Spinal cord (tissue), 10 donors: ENCODE measurements around the gene PDE4B. TPM values are rescaled to one million over a fixed set of nuclear protein-coding genes. Genes with fewer than 3 reads are reported as not detected.

Experiments used
- DNase-seq, 6 donors: peaks; one replicate each; pipeline versions ENCODE4 v3.0.0 to v3.0.0-alpha.2; 2013 to 2015; ENCODE audit warnings: low spot score in 6 of 6, low read depth in 4 of 6
- H3K27ac ChIP-seq: one replicate; pipeline ENCODE4 v1.5.1; 2013; ENCODE audit warnings: low read depth, low read length, control low read depth
- H3K27me3 ChIP-seq: one replicate; pipeline ENCODE4 v1.6.1; 2013; ENCODE audit warnings: low read length; ENCODE audit not compliant: control insufficient read depth, insufficient read depth
- H3K36me3 ChIP-seq: one replicate; pipeline ENCODE4 v1.6.1; 2013; ENCODE audit warnings: low read length; ENCODE audit not compliant: control insufficient read depth, insufficient read depth
- H3K4me1 ChIP-seq: one replicate; pipeline ENCODE4 v1.6.1; 2013; ENCODE audit warnings: low read length; ENCODE audit not compliant: control insufficient read depth, insufficient read depth
- H3K4me3 ChIP-seq: one replicate; pipeline ENCODE4 v1.5.1; 2013; ENCODE audit warnings: low read depth, low read length, control low read depth
- H3K9me3 ChIP-seq: one replicate; pipeline ENCODE4 v1.6.1; 2013; ENCODE audit warnings: low read length; ENCODE audit not compliant: control insufficient read depth, insufficient read depth
- WGBS: methylation state at CpG from one replicate; pipeline ENCODE4 v1.1.5; 2013; ENCODE audit warnings: missing lambda C conversion rate; ENCODE audit not compliant: insufficient coverage; 5-methylcytosine and 5-hydroxymethylcytosine counted together
- polyA plus RNA-seq, 2 donors: library from polyadenylated mRNA; unstranded; fragments of 120-200 nt; gene quantifications; one replicate each; pipeline ENCODE4 v1.2.1, GENCODE V29; 2013; ENCODE audit not compliant: insufficient read length in 2 of 2
- total RNA-seq, 2 donors: library from RNA; depleted of rRNA in 1 of 2; stranded (reverse); fragments of 120-200 nt in 1 of 2; fragments of >200 nt in 1 of 2; gene quantifications; one replicate each; pipeline versions ENCODE4 v1.2.3 to v1.2.4, GENCODE V29; 2013 to 2014
- donor health status: healthy.

PDE4B gene
- total and polyA plus RNA-seq, 4 donors = 57.7 to 181 (median 90.7) TPM

DNA sequence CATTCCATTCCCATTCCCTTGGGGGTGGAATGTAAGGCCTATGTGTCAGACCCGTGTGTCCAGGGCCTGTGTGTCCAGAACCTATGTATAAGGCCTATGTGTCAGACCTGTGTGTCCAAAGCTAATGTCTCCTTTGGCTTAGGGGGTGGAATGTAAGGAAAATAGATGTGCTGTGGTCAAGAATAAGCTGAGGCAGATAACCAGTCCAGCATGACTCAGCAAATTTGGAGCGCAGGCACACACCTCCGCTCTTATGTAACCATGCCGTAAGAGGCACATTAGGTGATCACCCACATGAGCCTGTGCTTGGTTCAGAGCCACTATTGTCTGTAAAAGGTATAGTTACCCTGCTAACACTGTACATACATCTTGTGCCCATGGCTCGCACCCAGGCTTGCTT, 590.5 kb downstream of the PDE4B start:
- no peak overlapping the region for H3K27ac ChIP-seq
- no peaks in the 10 kb centered on the region for H3K36me3 ChIP-seq
- H3K9me3 ChIP-seq = no peaks in the 10 kb centered on the region
- no peaks in the 10 kb centered on the region for H3K4me1 ChIP-seq
- H3K27me3 ChIP-seq = no peaks in the 10 kb centered on the region
- no peak for DNase-seq
- 100% methylated on average over 4 of the region's 5 CpGs for WGBS
- no peak overlapping the region for H3K4me3 ChIP-seq

DNA sequence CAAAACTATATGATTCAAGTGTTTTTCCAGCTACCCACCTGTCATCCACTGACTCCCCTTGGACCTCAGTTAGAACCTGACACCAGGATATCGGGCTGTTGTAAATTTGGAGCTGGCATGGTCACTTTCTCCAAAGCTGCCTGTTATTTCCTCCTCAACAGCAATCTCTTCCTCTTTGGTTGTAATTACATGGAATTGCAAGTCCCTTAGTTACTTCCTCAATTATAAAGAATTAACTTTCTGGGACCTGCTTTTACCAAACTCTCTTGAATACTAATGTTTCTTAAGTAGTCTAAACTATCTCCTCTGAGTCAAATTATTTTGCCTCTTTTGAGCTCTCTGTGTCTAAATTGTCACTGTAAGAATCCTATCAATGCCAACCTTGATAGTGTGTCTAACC, 590.9 kb downstream of the PDE4B start:
- WGBS = no CpG with 5 or more reads among the region's 1 CpG
- no peaks in the 10 kb centered on the region for H3K4me1 ChIP-seq
- peak in 1 of 6 donors; percentile 62 for DNase-seq

DNA sequence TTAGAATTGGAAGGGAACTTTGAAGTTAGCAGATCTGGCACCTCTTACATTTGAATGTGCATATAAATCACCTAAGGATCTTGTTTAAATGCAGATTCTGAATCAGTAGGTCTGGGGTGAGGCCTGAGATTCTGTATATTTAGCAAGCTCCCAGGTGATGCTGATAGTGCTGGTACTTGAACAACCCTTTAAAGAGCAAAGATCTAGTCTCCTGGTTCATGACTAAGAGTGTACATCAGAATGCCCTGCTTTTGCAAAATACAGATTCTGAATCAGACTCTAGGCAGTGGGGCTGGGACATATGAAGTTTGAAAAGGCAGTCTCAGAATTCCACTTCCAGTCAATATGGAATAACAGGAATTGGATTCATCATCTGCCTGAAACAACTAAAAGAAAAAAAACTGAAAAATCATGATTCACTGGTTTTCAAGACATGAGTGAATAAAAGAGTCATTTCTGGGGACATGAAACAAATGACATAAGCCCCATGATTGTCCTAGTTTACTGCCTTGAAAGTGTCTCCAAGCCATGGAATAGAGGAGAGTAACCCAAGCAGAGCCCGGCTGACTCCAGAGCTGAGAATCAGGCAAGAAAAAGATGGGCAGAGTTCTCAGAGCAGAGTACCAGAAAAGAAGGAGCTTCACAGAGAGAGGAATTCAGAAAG, 591.7 kb downstream of the PDE4B start:
- H3K4me3 ChIP-seq = no peak overlapping the region
- H3K27ac ChIP-seq = no peak overlapping the region
- peaks cover under 1% of the 10 kb centered on the region for H3K9me3 ChIP-seq
- WGBS = no CpG with 5 or more reads among the region's 1 CpG
- H3K27me3 ChIP-seq = no peaks in the 10 kb centered on the region
- no peaks in the 10 kb centered on the region for H3K36me3 ChIP-seq
- H3K4me1 ChIP-seq = peaks cover under 1% of the 10 kb centered on the region
- no peak for DNase-seq

More for the DNA sequence above, 590.9 kb downstream of the PDE4B start:
- H3K36me3 ChIP-seq = no peaks in the 10 kb centered on the region
- no peak overlapping the region for H3K27ac ChIP-seq
- no peak overlapping the region for H3K4me3 ChIP-seq
- H3K27me3 ChIP-seq = no peaks in the 10 kb centered on the region
- no peaks in the 10 kb centered on the region for H3K9me3 ChIP-seq

DNA sequence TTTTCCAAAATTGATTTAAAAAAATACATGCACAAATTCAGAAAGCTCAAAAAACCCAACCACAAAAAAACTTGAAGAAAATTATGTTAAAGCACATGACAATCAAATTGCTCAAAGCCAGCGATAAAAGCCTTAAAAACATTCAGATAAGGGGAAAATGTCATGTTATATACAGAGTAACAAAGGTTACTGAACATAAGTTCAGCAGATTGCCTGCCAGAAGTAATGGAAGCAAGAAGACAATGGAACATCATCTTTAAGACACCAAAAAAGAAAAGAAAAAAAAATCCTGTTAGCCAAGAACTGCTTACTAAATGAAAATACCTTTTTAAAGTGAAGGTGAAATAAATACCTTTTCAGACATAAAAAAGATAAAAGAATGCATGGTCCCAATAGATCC, 594.0 kb downstream of the PDE4B start:
- Histone ChIP-seq H3K27me3 (no peaks in the 10 kb centered on the region), H3K4me3 (no peak overlapping the region), H3K9me3 (peaks cover 4% of the 10 kb centered on the region), H3K4me1 (peaks cover 3% of the 10 kb centered on the region), H3K36me3 (no peaks in the 10 kb centered on the region), H3K27ac (no peak overlapping the region)
- WGBS = no CpG with 5 or more reads among the region's 1 CpG
- DNase-seq = no peak

DNA sequence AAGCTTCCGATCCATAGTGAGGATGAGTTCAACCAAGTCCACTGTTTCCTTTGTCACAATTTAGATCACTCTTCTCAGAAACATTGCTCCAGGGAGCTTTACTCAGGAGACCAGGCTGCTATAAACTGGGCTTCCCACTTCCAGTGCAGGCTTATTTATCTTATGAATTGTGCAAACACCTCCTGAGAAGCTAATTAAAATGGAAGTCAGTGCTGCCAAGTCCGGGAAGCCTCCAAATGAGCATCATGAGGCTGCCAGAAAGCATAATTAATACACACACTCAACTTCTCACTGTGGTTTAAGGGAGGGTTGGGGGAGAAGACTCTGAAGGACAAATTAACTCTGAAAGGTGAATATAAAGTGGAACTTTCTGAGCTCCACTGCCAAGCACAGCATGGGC, 596.2 kb downstream of the PDE4B start:
- H3K9me3 ChIP-seq = peaks cover 4% of the 10 kb centered on the region
- peak in 4 of 6 donors; percentile 24 to 87 (median 57) for DNase-seq
- no peak overlapping the region for H3K4me3 ChIP-seq
- no peaks in the 10 kb centered on the region for H3K27me3 ChIP-seq
- no peaks in the 10 kb centered on the region for H3K36me3 ChIP-seq
- 40% methylated on average over 1 of the region's 2 CpGs for WGBS
- H3K27ac ChIP-seq = no peak overlapping the region
- H3K4me1 ChIP-seq = peaks cover 3% of the 10 kb centered on the region

DNA sequence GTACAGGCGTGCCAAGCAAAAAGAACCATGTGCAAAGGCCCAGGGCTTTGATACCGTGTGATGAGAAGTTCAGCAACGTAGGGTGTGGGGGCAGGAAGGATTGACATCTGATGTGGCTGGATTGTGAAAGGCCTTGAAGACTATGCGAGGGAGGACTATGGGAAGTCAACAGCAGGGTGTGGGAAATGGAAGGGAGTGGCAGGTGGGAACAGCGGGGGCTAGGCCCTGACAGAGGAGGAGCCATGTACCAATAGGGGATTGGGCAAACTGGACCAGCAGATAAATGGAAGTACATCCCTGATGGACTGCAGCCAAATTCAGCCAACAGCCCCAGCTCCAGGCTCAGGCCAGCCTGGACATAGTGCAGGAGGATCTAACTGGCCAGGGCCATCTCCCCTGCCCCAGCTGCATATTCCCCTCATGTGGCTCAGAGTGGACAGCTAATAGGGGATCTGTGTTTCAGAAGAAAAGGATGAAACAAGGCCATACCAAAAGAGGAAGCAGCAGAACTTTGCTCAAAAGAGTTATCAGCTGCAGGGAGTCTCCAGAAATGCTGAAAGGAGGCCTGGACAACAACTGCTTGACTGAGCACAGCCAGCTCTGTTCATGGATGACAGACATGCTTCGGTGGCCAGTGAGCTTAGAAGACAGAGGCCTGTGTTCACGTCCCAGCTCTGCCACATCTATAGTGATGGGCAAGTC, 601.0 kb downstream of the PDE4B start:
- WGBS = 94% methylated on average over 5 of the region's 7 CpGs
- Histone ChIP-seq H3K4me3 (no peak overlapping the region), H3K4me1 (peaks cover 3% of the 10 kb centered on the region), H3K27me3 (no peaks in the 10 kb centered on the region), H3K9me3 (peaks cover 4% of the 10 kb centered on the region), H3K27ac (no peak overlapping the region), H3K36me3 (no peaks in the 10 kb centered on the region)
- DNase-seq = no peak

DNA sequence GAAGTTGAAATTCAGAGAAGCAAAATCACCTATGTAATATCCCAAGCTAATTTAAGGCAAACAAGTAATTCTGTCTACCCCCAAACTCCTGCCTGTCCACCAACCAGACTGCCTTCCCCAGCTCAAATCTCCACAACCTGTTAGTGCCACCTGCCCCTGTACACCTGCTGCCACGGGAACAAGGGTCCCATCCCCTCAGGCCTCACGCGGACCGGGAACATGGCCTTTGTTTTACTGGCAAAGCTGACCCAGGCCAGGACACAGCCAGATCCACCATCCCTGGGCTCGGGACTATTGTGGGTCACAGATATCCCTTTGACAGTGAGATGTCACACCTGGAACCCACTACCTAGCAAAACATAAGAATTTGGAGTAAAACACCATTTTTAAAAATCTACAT, 601.9 kb downstream of the PDE4B start:
- H3K27me3 ChIP-seq = no peaks in the 10 kb centered on the region
- WGBS = 92% methylated on average over 5 of the region's 5 CpGs
- H3K36me3 ChIP-seq = no peaks in the 10 kb centered on the region
- peaks cover under 1% of the 10 kb centered on the region for H3K4me1 ChIP-seq
- H3K4me3 ChIP-seq = no peak overlapping the region
- H3K9me3 ChIP-seq = peaks cover 1% of the 10 kb centered on the region
- H3K27ac ChIP-seq = no peak overlapping the region
- no peak for DNase-seq

DNA sequence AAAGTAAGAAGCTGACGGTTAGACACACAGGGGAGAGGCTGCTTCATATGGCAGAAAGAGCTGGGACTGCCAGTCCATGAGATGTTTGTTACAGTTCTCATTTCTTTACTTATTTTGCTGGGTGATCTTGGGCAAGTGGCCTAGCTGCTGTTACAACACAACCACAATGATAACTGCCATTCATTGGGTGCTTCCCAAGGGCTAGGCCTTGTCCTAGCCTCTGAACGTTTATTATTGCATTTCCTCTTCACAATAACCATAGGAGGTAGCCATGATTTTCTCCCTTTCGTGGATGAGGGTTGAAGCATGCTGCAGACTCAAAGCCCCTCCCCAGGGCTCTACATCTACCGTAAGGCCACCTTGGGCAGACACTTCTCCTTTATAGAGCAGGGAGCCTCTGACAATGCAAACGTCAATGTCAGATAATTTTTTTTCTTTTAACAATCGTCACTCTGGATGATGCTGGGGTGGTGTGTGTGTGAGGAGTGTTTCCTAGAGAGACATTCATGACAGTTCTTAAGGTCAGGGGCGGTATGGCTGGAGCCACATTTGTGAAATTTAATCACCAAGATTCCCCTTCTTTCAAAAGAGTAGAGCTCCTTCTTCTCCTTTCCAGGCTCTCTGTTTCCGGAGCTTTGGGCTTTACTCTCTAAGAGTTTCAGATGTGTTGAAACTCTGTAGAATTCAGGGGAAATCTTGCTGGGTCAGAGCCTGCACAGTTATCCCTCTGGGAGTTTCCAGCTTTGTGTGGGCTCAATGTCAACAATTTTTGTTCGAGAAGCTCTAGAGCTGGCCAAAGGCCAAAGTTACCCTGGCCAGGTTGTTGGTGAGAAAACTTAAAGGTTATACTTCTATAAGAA, 602.7 kb downstream of the PDE4B start:
- Histone ChIP-seq H3K27ac (no peak overlapping the region), H3K4me1 (no peaks in the 10 kb centered on the region), H3K9me3 (no peaks in the 10 kb centered on the region), H3K36me3 (no peaks in the 10 kb centered on the region), H3K27me3 (no peaks in the 10 kb centered on the region), H3K4me3 (no peak overlapping the region)
- no peak for DNase-seq
- 71% methylated on average over 2 of the region's 9 CpGs for WGBS

DNA sequence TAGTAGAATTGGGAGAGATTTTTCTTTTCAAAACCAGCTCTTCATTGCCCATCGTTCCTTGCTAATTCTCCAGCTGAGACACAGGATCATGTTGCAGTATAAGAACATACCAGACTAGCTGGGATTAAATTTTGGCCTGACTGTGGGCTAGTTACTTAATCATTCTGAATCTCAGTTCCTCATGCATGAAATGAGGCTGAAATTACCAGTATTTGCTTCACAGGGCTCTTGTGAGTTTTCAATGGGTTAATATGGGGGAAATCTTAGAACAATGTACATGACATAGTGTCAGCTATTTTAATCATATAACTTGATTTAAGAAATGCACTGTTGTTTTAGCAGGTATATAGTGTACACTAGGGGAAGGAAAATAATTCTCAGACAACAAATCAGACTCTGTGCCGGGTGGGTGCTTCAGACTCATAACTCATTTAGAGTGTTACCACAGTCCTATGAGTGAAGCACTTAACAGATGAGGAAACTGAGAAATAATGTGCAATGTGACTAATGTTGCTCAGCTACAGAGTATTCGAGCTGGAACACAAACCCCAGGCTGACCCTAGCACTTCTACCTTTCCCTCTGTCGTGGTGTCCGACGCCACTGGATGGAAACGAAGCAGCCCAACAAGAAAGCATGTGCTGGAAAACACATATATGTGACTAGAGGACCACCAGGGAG, 603.7 kb downstream of the PDE4B start:
- no peak overlapping the region for H3K27ac ChIP-seq
- no peaks in the 10 kb centered on the region for H3K36me3 ChIP-seq
- 93% methylated on average over 3 of the region's 7 CpGs for WGBS
- no peaks in the 10 kb centered on the region for H3K9me3 ChIP-seq
- DNase-seq = no peak
- H3K4me1 ChIP-seq = no peaks in the 10 kb centered on the region
- no peaks in the 10 kb centered on the region for H3K27me3 ChIP-seq
- no peak overlapping the region for H3K4me3 ChIP-seq
